Choroid plexus epithelial cell (primary cell): ENCODE data around the gene PATE1.

ENCODE experiments used
- DNase-seq: peaks from one replicate; pipeline ENCODE4 v3.0.0-alpha.2; 2010; ENCODE audit warnings: low read depth
- H3K4me3 ChIP-seq: 2 replicates; pipeline ENCODE4 v1.5.1; 2011; ENCODE audit warnings: low read depth, mild to moderate bottlenecking, control low read depth, low read length, moderate library complexity
- CTCF ChIP-seq: conservative IDR thresholded peaks from 2 replicates; pipeline ENCODE4 v1.5.1; 2011; ENCODE audit warnings: low read depth, mild to moderate bottlenecking, control low read depth, inconsistent platforms, low read length, moderate library complexity

The PATE1 gene

GRCh38 chr11:125784678-125785077 lies 38.6 kb downstream of the PATE1 start:
- no peak for DNase-seq
- H3K4me3 ChIP-seq = no peak overlapping the region
- no peak for TF ChIP-seq CTCF

GRCh38 chr11:125787827-125788226 lies 41.7 kb downstream of the PATE1 start, which contains the start of gene PATE3:
Gene PATE3, plus strand, starts transcription at chr11:125788127. Its CDS starts 25 bp downstream, at chr11:125788152.
- TF ChIP-seq CTCF = no peak
- DNase-seq = no peak
- no peak within 1 kb of the TSS for H3K4me3 ChIP-seq

- TF ChIP-seq CTCF = no peak
- DNase-seq = no peak
Measured at GRCh38 chr11:125790825-125791224, 44.7 kb downstream of the PATE1 start.

GRCh38 chr11:125797641-125798040 lies 51.6 kb downstream of the PATE1 start:
- H3K4me3 ChIP-seq = no peak overlapping the region
- no peak for TF ChIP-seq CTCF
- no peak for DNase-seq

More at GRCh38 chr11:125790825-125791224, 44.7 kb downstream of the PATE1 start:
- H3K4me3 ChIP-seq = no peak overlapping the region
